Measurements from ENCODE around the gene SREBF2. TPM values are rescaled to one million over a fixed set of nuclear protein-coding genes. Genes with fewer than 3 reads are reported as not detected.

Gene SREBF2
- total and polyA plus RNA-seq, 9 of the 15 experiments (the other 6 are each of a cell fraction or from before 2014, with no cell fraction given): 1.1 to 84.2 (median 26.9) TPM

GRCh38 chr22:41900652-41901312, 67.9 kb downstream of the SREBF2 start:
- Histone ChIP-seq H3K9ac (ENCODE audit: insufficient read depth in 1 of 2, low read depth in 2 of 2, low read length in 2 of 2) (0 out of 4 replicates have a peak overlapping the region, but pooled peaks of 1 of the 2 experiments have one; percentile 9), H3K36me3 (ENCODE audit: control insufficient read depth, insufficient read depth, low read length) (peaks cover 87% of the 10 kb centered on the region), H3K27ac (ENCODE audit: extremely low read depth, low read depth, low read length) (no peak overlapping the region), H3K9me1 (ENCODE audit: control insufficient read depth, insufficient read depth, low read length) (peaks cover 2% of the 10 kb centered on the region), H3K79me2 (ENCODE audit: control insufficient read depth, insufficient read depth, low read length) (no peaks in the 10 kb centered on the region), H4K20me1 (replicated peaks; ENCODE audit: control insufficient read depth, insufficient read depth, low read length) (no peaks in the 10 kb centered on the region), H3K4me1 (replicated peaks in 1 of 2; ENCODE audit: control insufficient read depth in 2 of 2, insufficient read depth in 2 of 2, low read length in 2 of 2) (peaks cover 0 to 10% of the 10 kb centered on the region in 2 experiments; a peak in 3 of 5 replicates), H3K4me3 (no peak overlapping the region), H3K27me3 (ENCODE audit: control insufficient read depth in 2 of 2, insufficient read depth in 2 of 2, low read length in 2 of 2) (no peaks in the 10 kb centered on the region), H3K4me2 (ENCODE audit: insufficient read depth, low read length) (no peak overlapping the region), H3K9me3 (replicated peaks; ENCODE audit: control insufficient read depth, insufficient read depth, low read depth, low read length) (no peaks in the 10 kb centered on the region), H2AFZ (ENCODE audit: low read depth, low read length) (no peak overlapping the region)
- BruUV-seq (replicated peaks): no TSS peak
- DNase-seq (ENCODE audit: extremely low read depth in 1 of 4, low spot score in 3 of 4) (no peak), FAIRE-seq (no peak), ATAC-seq (no peak)
- CTCF ChIA-PET (ENCODE audit: low intra/inter-chr PET ratio): no interaction called here
- intact Hi-C loops (cut with micrococcal nuclease) (no loop called here), in situ Hi-C loops (cut with MboI) (no loop called here)
- TF ChIP-seq, protein P1, sequence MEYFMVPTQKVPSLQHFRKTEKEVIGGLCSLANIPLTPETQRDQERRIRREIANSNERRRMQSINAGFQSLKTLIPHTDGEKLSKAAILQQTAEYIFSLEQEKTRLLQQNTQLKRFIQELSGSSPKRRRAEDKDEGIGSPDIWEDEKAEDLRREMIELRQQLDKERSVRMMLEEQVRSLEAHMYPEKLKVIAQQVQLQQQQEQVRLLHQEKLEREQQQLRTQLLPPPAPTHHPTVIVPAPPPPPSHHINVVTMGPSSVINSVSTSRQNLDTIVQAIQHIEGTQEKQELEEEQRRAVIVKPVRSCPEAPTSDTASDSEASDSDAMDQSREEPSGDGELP (CRISPR knock-in tag; IDR thresholded peaks at IDR 0.05; ENCODE audit: borderline replicate concordance): 0 out of 2 replicates have a peak, but pooled peaks have one; percentile 15
- peak; percentile 17; the same call in 1 of the 2 replicates for TF ChIP-seq ZFX (CRISPR knock-in tag; IDR thresholded peaks at IDR 0.05)
- 0 out of 2 replicates have a peak, but pooled peaks have one; percentile 16 for TF ChIP-seq MYNN (IDR thresholded peaks at IDR 0.05)
- TF ChIP-seq MYNN (CRISPR knock-in tag; IDR thresholded peaks at IDR 0.05): no peak
- peak; percentile 65; the same call in 1 of the 2 replicates for TF ChIP-seq POLR2G (IDR thresholded peaks at IDR 0.05; ENCODE audit: low read depth, low read length)
- no peak for TF ChIP-seq ZC3H11A (IDR thresholded peaks at IDR 0.05; ENCODE audit: low read depth, low read length)
- TF ChIP-seq NFIC (IDR thresholded peaks at IDR 0.05): no peak
- TF ChIP-seq RBM34 (IDR thresholded peaks at IDR 0.05; ENCODE audit: borderline replicate concordance, insufficient read depth, low read length): no peak
- WGBS (ENCODE audit: insufficient coverage, low coverage, missing lambda C conversion rate): 98% methylated on average over 7 of the region's 8 CpGs
- POLR2A ChIA-PET: interaction anchor here (0.7 to 1.7 kb wide), 4 partner anchors 18 to 204 kb away, joined by 3 to 8 read pairs (median 4); no protein-coding TSS in a partner anchor
